ENCODE data around the gene HSPA5. TPM values are rescaled to one million over a fixed set of nuclear protein-coding genes. Genes with fewer than 3 reads are reported as not detected.
"Not testable (repeated sequence)": the region's sequence is repeated elsewhere in the genome, so short reads cannot be mapped to it uniquely, and the experiment has no call there.

Gene HSPA5
- polyA plus RNA-seq, 4 donors = 352 to 413 (median 375) TPM

- not testable (repeated sequence) for DNase-seq (ENCODE audit: low read depth in 4 of 4, low spot score in 2 of 4)
These were observed 45.6 kb downstream of the HSPA5 start for GRCh38 chr9:125195591-125195990.

DNA sequence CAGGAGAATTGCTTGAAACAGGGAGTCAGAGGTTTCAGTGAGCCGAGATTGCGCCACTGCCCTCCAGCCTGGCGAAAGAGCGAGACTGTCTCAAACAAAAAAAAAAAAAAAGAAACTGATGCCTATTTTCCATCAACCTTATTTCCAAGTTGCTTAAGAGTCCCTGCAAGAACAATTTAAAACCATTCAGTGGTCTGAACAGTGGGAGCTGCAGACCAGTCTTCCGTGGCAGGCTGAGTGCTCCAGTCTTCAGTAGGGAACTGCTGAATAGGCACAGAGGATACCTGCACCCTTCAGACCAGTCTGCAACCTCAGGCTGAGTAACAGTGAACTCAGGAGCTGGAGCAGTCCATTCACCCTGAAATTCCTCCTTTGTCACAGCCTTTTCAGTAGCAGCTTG, 46.7 kb downstream of the HSPA5 start:
- DNase-seq (ENCODE audit: low read depth in 4 of 4, low spot score in 2 of 4) = not testable (repeated sequence)

GRCh38 chr9:125190361-125190801, 50.8 kb downstream of the HSPA5 start:
- DNase-seq (ENCODE audit: low read depth in 4 of 4, low spot score in 2 of 4) = no peak

DNA sequence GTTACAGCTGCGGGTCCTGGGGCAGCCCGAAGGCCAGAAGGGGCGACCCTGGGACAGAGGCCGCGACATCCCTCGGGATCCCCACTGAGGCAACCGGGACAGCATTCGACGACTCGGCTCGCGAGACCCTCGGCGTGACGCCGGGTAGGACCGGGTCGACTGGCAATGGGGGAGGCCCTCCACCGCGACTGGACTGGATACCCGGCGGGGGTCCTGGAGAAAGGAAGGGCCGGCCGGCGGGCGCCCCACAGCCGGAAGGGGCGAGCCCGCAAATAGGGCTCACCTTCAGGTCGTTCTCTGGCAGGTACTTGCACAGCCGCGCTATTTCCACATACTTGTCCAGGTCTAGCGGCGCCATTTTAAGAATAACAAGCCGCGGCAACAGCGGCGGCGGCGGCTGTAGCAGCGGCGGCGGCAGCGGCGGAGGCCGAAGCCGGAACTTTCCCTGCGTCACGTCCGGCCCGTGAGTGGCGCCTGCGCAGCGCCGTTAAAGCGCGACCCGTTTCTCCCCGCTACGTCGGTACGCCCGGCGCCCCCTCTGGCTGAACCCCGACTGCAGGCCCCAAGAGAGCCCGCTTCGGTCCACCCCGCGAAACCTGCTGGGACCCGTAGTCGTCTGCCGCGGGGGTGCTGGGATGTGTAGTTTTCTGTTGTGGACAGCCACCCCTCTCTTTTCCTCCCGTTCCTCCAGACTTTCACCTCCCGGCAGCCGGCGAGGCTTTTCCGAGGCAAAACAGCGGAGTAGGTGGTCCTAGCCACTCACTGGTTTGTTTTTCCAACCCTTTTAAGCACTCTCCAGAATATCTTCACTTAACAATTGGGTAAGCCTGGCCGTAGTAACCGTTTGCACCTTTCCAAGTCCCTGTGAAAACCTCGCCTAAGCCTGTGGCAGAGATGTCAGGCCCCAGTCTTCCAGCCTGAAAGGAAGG, 51.5 kb downstream of the HSPA5 start, which contains the start of gene PPP6C:
PPP6C (minus strand) TSS at position 443 of the 929 bp plus-strand sequence; CDS start at position 358, 85 bp downstream.
- peak; percentile 75 to 92 (median 89) for DNase-seq (ENCODE audit: low read depth in 4 of 4, low spot score in 2 of 4)

DNA sequence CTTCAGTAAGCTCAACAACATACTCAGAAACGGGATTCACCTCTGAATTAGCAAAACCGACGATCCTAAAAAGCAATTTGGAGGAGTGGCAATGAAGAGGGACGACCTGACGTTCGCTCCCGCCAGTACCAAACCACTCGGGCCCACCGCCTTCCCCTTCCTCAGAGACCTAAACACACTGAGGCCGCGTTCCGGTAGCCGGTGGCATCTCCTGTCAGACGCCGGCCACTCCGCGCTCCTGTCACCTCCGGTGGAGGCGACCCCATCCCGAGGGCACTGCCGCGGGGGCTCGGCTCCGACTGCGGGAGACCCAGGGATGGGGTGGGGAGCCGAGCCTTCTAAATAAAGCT, 52.2 kb downstream of the HSPA5 start:
- no peak for DNase-seq (ENCODE audit: low read depth in 4 of 4, low spot score in 2 of 4)

Other genes with a start within 250 kb of the HSPA5 start
- 10 to 100 TPM in 3 of 4 donors, 1 to 10 TPM in 1; 6.7 to 15.7 (median 12.9) TPM for gene SCAI, start 97.8 kb downstream of the HSPA5 start, polyA plus RNA-seq (ENCODE audit: insufficient read length in 4 of 4)
- 10 to 100 TPM; 45.3 to 64.6 (median 53.3) TPM for gene PPP6C, start 51.5 kb downstream of the HSPA5 start, polyA plus RNA-seq (ENCODE audit: insufficient read length in 4 of 4)
- 10 to 100 TPM; 20.5 to 23.0 (median 21.8) TPM for gene RABEPK, start 40.8 kb downstream of the HSPA5 start, polyA plus RNA-seq (ENCODE audit: insufficient read length in 4 of 4)
- 10 to 100 TPM; 23.2 to 38.2 (median 31.7) TPM for gene GAPVD1, start 20.5 kb upstream of the HSPA5 start, polyA plus RNA-seq (ENCODE audit: insufficient read length in 4 of 4)